Glutamatergic neuron (in vitro differentiated cells): Measurements from ENCODE around the gene USP17L5. TPM values are rescaled to one million over a fixed set of nuclear protein-coding genes. Genes with fewer than 3 reads are reported as not detected.
"Not testable (repeated sequence)": the region's sequence is repeated elsewhere in the genome, so short reads cannot be mapped to it uniquely, and the experiment has no call there.

Experiments used
- DNase-seq: peaks from one replicate; pipeline ENCODE4 v3.0.0; 2022
- H3K27ac Mint-ChIP-seq: one replicate; pipeline ENCODE4 v1.8.0; 2020; ENCODE audit warnings: mild to moderate bottlenecking, mixed read lengths, inconsistent platforms; ENCODE audit not compliant: unreplicated experiment
- H3K27me3 Mint-ChIP-seq: one replicate; pipeline ENCODE4 v1.8.0; 2020; ENCODE audit warnings: mild to moderate bottlenecking, moderate library complexity, mixed read lengths, inconsistent platforms; ENCODE audit not compliant: unreplicated experiment
- H3K36me3 Mint-ChIP-seq: one replicate; pipeline ENCODE4 v1.8.0; 2020; ENCODE audit warnings: mild to moderate bottlenecking, mixed read lengths, inconsistent platforms; ENCODE audit not compliant: unreplicated experiment
- H3K4me1 Mint-ChIP-seq: one replicate; pipeline ENCODE4 v1.8.0; 2020; ENCODE audit warnings: mild to moderate bottlenecking, low read depth, mixed read lengths, inconsistent platforms; ENCODE audit not compliant: unreplicated experiment
- H3K4me3 Mint-ChIP-seq: one replicate; pipeline ENCODE4 v1.8.0; 2020; ENCODE audit warnings: mild to moderate bottlenecking, mixed read lengths, inconsistent platforms; ENCODE audit not compliant: unreplicated experiment
- H3K9me3 Mint-ChIP-seq: one replicate; pipeline ENCODE4 v1.8.0; 2020; ENCODE audit warnings: mild to moderate bottlenecking, moderate library complexity, mixed read lengths, inconsistent platforms; ENCODE audit not compliant: unreplicated experiment
- long read RNA-seq: library from polyadenylated mRNA; unstranded; transcript quantifications from one replicate; pipeline ENCODE4 v2.0.0, GENCODE V29; 2020; ENCODE audit not compliant: unreplicated experiment
- total RNA-seq: library from RNA; stranded (reverse); fragmentation: NEBNext Ultra II Directional; extraction: Animal tissue kit (Norgen Biotek cat#: 25700); gene quantifications from one replicate; pipeline ENCODE4 v1.2.1, GENCODE V29; 2021; ENCODE audit not compliant: unreplicated experiment

The USP17L5 gene, protein sequence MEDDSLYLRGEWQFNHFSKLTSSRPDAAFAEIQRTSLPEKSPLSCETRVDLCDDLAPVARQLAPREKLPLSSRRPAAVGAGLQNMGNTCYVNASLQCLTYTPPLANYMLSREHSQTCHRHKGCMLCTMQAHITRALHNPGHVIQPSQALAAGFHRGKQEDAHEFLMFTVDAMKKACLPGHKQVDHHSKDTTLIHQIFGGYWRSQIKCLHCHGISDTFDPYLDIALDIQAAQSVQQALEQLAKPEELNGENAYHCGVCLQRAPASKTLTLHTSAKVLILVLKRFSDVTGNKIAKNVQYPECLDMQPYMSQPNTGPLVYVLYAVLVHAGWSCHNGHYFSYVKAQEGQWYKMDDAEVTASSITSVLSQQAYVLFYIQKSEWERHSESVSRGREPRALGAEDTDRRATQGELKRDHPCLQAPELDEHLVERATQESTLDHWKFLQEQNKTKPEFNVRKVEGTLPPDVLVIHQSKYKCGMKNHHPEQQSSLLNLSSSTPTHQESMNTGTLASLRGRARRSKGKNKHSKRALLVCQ
- total RNA-seq: not detected
- long read RNA-seq: 0 reads

DNA sequence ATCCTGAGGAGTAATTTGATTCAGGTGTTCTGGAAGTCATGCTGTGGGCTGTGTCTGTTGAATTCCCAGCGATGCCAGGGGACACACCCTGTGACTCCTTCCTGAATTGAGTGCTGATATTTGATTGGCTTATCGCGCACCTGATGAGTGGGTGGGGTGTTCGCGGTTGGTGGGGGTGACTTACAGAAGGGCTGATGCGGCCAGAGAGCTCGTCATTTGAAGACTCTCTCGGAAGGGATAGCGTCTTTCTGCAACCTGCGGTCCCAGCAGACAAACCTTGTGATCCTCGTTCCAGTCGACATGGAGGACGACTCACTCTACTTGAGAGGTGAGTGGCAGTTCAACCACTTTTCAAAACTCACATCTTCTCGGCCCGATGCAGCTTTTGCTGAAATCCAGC, at the start of gene USP17L5:
Gene USP17L5 (plus strand): TSS at position 301 of the 400 bp plus-strand sequence. CDS start 0 bp downstream, at position 301.
- H3K27ac Mint-ChIP-seq, H3K36me3 Mint-ChIP-seq: not testable (repeated sequence)

DNA sequence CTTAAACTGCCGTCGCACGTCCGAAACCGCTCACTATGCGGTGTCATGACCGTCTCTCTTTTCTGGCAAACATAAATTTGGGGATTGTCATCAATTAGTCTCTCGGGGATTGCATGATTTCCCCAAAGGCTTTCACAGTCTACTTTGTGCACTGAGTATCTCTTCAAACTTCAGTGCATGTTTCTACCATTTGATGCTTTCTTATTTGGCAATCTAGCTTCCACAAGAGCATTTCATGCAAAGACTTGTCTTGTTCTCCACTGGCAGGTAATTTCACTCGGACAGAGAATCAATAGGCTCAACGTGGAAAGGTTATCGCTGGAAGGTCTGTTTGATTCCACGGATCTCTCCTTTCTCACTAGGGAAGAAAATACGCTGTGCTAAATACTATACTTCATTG, 15.0 kb upstream of the USP17L5 start:
- not testable (repeated sequence) for DNase-seq, H3K4me3 Mint-ChIP-seq, H3K27ac Mint-ChIP-seq, H3K4me1 Mint-ChIP-seq, H3K36me3 Mint-ChIP-seq, H3K27me3 Mint-ChIP-seq, H3K9me3 Mint-ChIP-seq

More for the DNA sequence above, at the start of gene USP17L5:
- not testable (repeated sequence) for H3K9me3 Mint-ChIP-seq, H3K4me3 Mint-ChIP-seq, H3K27me3 Mint-ChIP-seq, DNase-seq, H3K4me1 Mint-ChIP-seq

DNA sequence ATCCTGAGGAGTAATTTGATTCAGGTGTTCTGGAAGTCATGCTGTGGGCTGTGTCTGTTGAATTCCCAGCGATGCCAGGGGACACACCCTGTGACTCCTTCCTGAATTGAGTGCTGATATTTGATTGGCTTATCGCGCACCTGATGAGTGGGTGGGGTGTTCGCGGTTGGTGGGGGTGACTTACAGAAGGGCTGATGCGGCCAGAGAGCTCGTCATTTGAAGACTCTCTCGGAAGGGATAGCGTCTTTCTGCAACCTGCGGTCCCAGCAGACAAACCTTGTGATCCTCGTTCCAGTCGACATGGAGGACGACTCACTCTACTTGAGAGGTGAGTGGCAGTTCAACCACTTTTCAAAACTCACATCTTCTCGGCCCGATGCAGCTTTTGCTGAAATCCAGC, 14.3 kb upstream of the USP17L5 start, which contains the start of gene USP17L24:
Gene USP17L24 (plus strand): TSS at position 301 of the 400 bp plus-strand sequence. CDS start 0 bp downstream, at position 301.
- not testable (repeated sequence) for H3K4me1 Mint-ChIP-seq, H3K27ac Mint-ChIP-seq, H3K27me3 Mint-ChIP-seq, H3K36me3 Mint-ChIP-seq, H3K9me3 Mint-ChIP-seq, H3K4me3 Mint-ChIP-seq, DNase-seq

DNA sequence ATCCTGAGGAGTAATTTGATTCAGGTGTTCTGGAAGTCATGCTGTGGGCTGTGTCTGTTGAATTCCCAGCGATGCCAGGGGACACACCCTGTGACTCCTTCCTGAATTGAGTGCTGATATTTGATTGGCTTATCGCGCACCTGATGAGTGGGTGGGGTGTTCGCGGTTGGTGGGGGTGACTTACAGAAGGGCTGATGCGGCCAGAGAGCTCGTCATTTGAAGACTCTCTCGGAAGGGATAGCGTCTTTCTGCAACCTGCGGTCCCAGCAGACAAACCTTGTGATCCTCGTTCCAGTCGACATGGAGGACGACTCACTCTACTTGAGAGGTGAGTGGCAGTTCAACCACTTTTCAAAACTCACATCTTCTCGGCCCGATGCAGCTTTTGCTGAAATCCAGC, 9.6 kb upstream of the USP17L5 start, which contains the start of gene USP17L25:
Gene USP17L25 (plus strand): TSS at position 301 of the 400 bp plus-strand sequence. CDS start 0 bp downstream, at position 301.
- not testable (repeated sequence) for H3K9me3 Mint-ChIP-seq, H3K4me1 Mint-ChIP-seq, H3K36me3 Mint-ChIP-seq, H3K27me3 Mint-ChIP-seq, H3K27ac Mint-ChIP-seq, H3K4me3 Mint-ChIP-seq, DNase-seq

DNA sequence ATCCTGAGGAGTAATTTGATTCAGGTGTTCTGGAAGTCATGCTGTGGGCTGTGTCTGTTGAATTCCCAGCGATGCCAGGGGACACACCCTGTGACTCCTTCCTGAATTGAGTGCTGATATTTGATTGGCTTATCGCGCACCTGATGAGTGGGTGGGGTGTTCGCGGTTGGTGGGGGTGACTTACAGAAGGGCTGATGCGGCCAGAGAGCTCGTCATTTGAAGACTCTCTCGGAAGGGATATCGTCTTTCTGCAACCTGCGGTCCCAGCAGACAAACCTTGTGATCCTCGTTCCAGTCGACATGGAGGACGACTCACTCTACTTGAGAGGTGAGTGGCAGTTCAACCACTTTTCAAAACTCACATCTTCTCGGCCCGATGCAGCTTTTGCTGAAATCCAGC, 4.8 kb upstream of the USP17L5 start, which contains the start of gene USP17L26:
Gene USP17L26 (plus strand): TSS at position 301 of the 400 bp plus-strand sequence. CDS start 0 bp downstream, at position 301.
- H3K36me3 Mint-ChIP-seq, DNase-seq, H3K9me3 Mint-ChIP-seq, H3K27me3 Mint-ChIP-seq, H3K4me3 Mint-ChIP-seq, H3K27ac Mint-ChIP-seq, H3K4me1 Mint-ChIP-seq: not testable (repeated sequence)

DNA sequence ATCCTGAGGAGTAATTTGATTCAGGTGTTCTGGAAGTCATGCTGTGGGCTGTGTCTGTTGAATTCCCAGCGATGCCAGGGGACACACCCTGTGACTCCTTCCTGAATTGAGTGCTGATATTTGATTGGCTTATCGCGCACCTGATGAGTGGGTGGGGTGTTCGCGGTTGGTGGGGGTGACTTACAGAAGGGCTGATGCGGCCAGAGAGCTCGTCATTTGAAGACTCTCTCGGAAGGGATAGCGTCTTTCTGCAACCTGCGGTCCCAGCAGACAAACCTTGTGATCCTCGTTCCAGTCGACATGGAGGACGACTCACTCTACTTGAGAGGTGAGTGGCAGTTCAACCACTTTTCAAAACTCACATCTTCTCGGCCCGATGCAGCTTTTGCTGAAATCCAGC, 4.6 kb downstream of the USP17L5 start, which contains the start of gene USP17L27:
Gene USP17L27 (plus strand): TSS at position 301 of the 400 bp plus-strand sequence. CDS start 0 bp downstream, at position 301.
- H3K4me3 Mint-ChIP-seq: not testable (repeated sequence)

DNA sequence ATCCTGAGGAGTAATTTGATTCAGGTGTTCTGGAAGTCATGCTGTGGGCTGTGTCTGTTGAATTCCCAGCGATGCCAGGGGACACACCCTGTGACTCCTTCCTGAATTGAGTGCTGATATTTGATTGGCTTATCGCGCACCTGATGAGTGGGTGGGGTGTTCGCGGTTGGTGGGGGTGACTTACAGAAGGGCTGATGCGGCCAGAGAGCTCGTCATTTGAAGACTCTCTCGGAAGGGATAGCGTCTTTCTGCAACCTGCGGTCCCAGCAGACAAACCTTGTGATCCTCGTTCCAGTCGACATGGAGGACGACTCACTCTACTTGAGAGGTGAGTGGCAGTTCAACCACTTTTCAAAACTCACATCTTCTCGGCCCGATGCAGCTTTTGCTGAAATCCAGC, 9.4 kb downstream of the USP17L5 start, which contains the start of gene USP17L28:
Gene USP17L28 (plus strand): TSS at position 301 of the 400 bp plus-strand sequence. CDS start 0 bp downstream, at position 301.
- not testable (repeated sequence) for H3K27ac Mint-ChIP-seq, H3K27me3 Mint-ChIP-seq, H3K4me1 Mint-ChIP-seq, DNase-seq, H3K9me3 Mint-ChIP-seq, H3K4me3 Mint-ChIP-seq, H3K36me3 Mint-ChIP-seq

More for the DNA sequence above, 4.6 kb downstream of the USP17L5 start, which contains the start of gene USP17L27:
- not testable (repeated sequence) for H3K27ac Mint-ChIP-seq, H3K9me3 Mint-ChIP-seq, H3K36me3 Mint-ChIP-seq, DNase-seq, H3K4me1 Mint-ChIP-seq, H3K27me3 Mint-ChIP-seq

DNA sequence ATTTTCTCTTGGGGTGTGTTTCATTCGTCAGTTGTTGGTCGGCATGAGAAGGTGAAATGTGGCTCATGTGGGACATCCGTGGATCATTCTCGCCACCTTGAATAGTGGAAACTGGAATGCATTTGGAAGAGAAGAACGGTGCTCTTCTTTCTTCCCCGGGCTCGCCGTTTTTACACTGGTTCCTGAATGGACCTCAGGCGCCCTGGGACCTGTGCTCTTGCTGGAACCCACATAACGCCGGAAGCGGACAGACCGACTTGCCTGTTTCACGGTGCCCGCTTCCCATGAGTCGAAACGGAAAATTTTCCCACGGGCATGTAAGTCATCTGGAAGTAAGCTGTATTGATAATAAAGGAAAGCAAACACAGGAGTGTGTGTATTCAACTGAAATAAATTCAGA, 11.7 kb downstream of the USP17L5 start:
- DNase-seq, H3K4me3 Mint-ChIP-seq, H3K9me3 Mint-ChIP-seq, H3K27me3 Mint-ChIP-seq, H3K36me3 Mint-ChIP-seq, H3K27ac Mint-ChIP-seq, H3K4me1 Mint-ChIP-seq: not testable (repeated sequence)

DNA sequence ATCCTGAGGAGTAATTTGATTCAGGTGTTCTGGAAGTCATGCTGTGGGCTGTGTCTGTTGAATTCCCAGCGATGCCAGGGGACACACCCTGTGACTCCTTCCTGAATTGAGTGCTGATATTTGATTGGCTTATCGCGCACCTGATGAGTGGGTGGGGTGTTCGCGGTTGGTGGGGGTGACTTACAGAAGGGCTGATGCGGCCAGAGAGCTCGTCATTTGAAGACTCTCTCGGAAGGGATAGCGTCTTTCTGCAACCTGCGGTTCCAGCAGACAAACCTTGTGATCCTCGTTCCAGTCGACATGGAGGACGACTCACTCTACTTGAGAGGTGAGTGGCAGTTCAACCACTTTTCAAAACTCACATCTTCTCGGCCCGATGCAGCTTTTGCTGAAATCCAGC, 14.1 kb downstream of the USP17L5 start, which contains the start of gene USP17L29:
Gene USP17L29 (plus strand): TSS at position 301 of the 400 bp plus-strand sequence. CDS start 0 bp downstream, at position 301.
- DNase-seq, H3K27ac Mint-ChIP-seq, H3K4me3 Mint-ChIP-seq, H3K27me3 Mint-ChIP-seq, H3K4me1 Mint-ChIP-seq, H3K9me3 Mint-ChIP-seq, H3K36me3 Mint-ChIP-seq: not testable (repeated sequence)

DNA sequence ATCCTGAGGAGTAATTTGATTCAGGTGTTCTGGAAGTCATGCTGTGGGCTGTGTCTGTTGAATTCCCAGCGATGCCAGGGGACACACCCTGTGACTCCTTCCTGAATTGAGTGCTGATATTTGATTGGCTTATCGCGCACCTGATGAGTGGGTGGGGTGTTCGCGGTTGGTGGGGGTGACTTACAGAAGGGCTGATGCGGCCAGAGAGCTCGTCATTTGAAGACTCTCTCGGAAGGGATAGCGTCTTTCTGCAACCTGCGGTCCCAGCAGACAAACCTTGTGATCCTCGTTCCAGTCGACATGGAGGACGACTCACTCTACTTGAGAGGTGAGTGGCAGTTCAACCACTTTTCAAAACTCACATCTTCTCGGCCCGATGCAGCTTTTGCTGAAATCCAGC, 23.6 kb downstream of the USP17L5 start, which contains the start of gene USP17L30:
Gene USP17L30 (plus strand): TSS at position 301 of the 400 bp plus-strand sequence. CDS start 0 bp downstream, at position 301.
- not testable (repeated sequence) for H3K27me3 Mint-ChIP-seq, H3K27ac Mint-ChIP-seq, H3K36me3 Mint-ChIP-seq, DNase-seq, H3K4me3 Mint-ChIP-seq, H3K9me3 Mint-ChIP-seq, H3K4me1 Mint-ChIP-seq

DNA sequence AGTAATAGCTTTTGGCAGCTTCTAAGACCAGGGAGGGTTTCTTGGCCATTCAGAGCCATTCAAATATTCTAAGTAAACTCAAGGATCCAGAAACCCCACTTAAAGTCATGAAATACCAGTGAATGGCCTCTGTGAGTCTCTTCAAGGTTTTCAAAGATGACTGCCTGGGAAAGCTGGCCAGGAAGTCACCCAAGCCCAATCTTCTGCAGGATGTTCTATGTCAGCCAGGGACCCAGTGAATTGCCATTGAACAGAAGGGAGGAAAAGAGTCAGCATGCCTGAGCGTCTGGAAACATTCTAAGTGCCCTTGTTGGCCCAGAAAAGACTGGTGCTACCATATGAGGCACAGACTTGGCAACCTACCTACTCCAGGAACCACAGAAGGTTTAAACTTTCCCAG, 40.7 kb downstream of the USP17L5 start:
- H3K4me1 Mint-ChIP-seq, H3K27me3 Mint-ChIP-seq, H3K4me3 Mint-ChIP-seq, DNase-seq, H3K9me3 Mint-ChIP-seq, H3K27ac Mint-ChIP-seq, H3K36me3 Mint-ChIP-seq: not testable (repeated sequence)
